ENCODE results near the gene ITPKB.
A peak's percentile ranks its signal among the peaks of the same experiment; 100 is the strongest.
"Not testable (repeated sequence)": the region's sequence is repeated elsewhere in the genome, so short reads cannot be mapped to it uniquely, and the experiment has no call there.

The ITPKB gene

GRCh38 chr1:226648421-226648820, 90.7 kb downstream of the ITPKB start:
- DNase-seq: no peak

- DNase-seq: no peak
Measured at GRCh38 chr1:226647719-226648118, 91.4 kb downstream of the ITPKB start.

GRCh38 chr1:226646870-226647449, 92.1 kb downstream of the ITPKB start:
- DNase-seq: no peak

- no peak for DNase-seq
Measured at GRCh38 chr1:226646026-226646869, 92.8 kb downstream of the ITPKB start.

GRCh38 chr1:226645279-226645976, 93.7 kb downstream of the ITPKB start:
- no peak for DNase-seq

- no peak for DNase-seq
Measured at GRCh38 chr1:226644541-226645176, 94.4 kb downstream of the ITPKB start.

- peak; percentile 50 to 53 for DNase-seq
Measured at GRCh38 chr1:226643611-226644540, 95.2 kb downstream of the ITPKB start.

GRCh38 chr1:226643177-226643576, 95.9 kb downstream of the ITPKB start:
- peak in 1 of 2 donors; percentile 16 for DNase-seq

- DNase-seq: no peak
Measured at GRCh38 chr1:226642421-226642820, 96.7 kb downstream of the ITPKB start.

GRCh38 chr1:226641671-226642231, 97.3 kb downstream of the ITPKB start:
- no peak for DNase-seq

- DNase-seq: no peak
Measured at GRCh38 chr1:226640321-226641136, 98.6 kb downstream of the ITPKB start.

- DNase-seq: no peak
Measured at GRCh38 chr1:226639631-226640061, 99.4 kb downstream of the ITPKB start.

- not testable (repeated sequence) for DNase-seq
Measured at GRCh38 chr1:226639206-226639605, 99.9 kb downstream of the ITPKB start.

- DNase-seq: no peak
Measured at GRCh38 chr1:226638608-226639007, 100.5 kb downstream of the ITPKB start.

- no peak for DNase-seq
Measured at GRCh38 chr1:226638001-226638601, 101.0 kb downstream of the ITPKB start.

GRCh38 chr1:226637147-226637935, 101.7 kb downstream of the ITPKB start:
- no peak for DNase-seq

- DNase-seq: no peak
Measured at GRCh38 chr1:226636847-226637096, 102.3 kb downstream of the ITPKB start.

GRCh38 chr1:226635456-226635941, 103.6 kb downstream of the ITPKB start:
- peak in 1 of 2 donors; percentile 50 for DNase-seq

- DNase-seq: no peak
Measured at GRCh38 chr1:226634611-226635246, 104.4 kb downstream of the ITPKB start.

All from CD4-positive, alpha-beta T cell treated with Interferon alpha-2 for 1 hour (primary cell).